ENCODE results near the gene SLC25A47.

GRCh38 chr14:100371773-100372172 is 48.6 kb downstream of the SLC25A47 start:
- no peak for TF ChIP-seq CTCF (IDR thresholded peaks at IDR 0.05; ENCODE audit: borderline replicate concordance, extremely low read depth, low read length, poor library complexity, severe bottlenecking)
- TF ChIP-seq EZH2 (IDR thresholded peaks at IDR 0.05; ENCODE audit: borderline replicate concordance, low read depth, low read length, severe bottlenecking): no peak
